ENCODE measurements around the gene KREMEN2.
A peak's percentile ranks its signal among the peaks of the same experiment; 100 is the strongest.
"Not testable (repeated sequence)": the region's sequence is repeated elsewhere in the genome, so short reads cannot be mapped to it uniquely, and the experiment has no call there.

Gene KREMEN2

DNA sequence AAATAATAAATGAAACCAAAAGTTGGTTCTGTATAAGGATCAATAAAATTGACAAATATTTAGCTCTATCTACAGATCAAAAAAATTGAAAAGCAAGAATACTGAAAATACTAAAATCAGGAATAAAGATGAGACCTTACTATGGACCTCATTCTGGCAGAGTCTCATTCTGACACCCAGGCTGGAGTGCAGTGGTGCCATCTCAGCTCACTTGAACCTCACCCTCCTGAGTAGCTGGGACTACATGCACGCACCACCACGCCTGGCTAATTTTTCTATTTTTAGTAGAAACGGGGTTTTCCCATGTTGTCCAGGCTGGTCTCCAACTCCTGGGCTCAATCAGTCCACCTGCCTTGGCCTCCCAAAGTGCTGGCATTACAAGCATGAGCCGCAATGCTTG is 22.0 kb upstream of the KREMEN2 start:
- no peak for DNase-seq

DNA sequence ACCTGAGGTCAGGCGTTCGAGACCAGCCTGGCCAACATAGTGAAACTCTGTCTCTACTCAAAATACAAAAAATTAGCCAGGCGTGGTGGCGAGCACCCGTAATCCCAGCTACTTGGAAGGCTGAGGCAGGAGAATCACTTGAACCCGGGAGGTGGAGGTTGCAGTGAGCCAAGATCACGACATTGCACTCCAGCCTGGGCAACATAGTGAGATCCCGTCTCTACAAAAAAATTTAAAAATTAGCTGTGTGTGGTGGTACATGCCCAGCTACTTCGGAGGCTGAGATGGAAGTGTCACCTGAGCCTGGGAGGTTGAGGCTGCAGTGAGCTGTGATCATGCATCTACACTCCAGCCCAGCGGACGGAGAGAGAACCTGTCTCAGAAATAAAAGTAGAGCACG is 20.4 kb upstream of the KREMEN2 start:
- not testable (repeated sequence) for DNase-seq

DNA sequence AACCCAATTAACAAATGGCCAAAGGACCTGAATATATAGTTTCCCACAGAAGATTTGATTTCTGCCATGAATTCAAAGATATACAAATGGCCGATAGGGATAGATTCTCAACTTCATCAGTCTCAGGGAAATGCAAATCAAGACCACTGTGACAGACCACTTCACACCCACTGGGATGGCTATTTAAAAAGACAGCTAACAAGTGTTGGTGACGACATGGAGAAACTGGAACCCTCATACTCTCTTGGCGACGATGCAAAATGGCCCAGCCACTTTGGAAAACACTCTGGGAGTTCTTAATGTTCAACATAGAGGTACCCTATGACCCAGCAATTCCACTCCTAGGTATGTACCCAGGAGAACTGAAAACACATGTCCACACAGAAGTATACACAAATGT is 17.4 kb upstream of the KREMEN2 start:
- DNase-seq: no peak

DNA sequence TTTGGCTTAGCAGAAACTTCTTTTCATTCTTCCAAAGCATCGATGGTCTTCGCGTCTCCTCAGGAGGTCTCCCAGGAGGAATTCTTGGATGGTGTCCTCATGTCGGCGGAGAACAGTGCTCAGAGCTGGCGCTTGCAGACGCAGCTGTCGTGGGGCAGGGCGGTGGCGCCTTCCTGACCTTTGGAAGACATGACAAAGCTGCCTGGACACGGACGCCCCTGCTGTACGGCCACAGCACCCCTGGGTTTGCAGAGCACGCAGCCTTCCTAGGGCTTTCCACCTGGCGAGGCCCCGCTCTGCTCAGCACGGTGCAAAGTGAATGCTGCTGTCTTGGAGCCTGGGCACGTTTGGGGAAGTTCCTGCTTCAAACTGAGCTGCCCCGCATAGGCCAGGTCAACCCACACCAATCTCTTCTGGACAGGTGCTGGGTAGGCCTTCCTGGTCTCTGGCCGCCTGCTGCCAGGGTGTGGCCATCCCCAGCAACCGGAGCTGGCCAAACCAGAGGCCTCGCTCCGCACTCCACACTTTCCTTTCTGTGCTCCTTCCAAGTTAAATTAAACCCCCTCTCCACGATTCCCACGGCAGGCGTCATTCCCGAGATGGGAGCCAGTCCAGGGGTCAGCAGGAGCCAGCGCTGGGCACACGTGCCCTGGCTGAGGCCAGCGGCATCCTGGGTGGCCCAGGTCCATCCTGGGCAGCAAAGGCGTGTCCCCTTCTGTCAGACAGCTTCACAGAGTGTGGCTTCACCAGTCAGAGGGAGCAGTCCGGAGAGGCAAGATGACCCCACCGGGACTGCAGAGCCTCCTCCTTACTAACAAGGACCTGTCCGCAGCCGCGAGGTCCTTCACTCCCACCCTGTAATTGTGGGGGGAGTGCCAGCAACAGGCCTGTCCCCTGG is 15.0 kb upstream of the KREMEN2 start:
- no peak for DNase-seq

DNA sequence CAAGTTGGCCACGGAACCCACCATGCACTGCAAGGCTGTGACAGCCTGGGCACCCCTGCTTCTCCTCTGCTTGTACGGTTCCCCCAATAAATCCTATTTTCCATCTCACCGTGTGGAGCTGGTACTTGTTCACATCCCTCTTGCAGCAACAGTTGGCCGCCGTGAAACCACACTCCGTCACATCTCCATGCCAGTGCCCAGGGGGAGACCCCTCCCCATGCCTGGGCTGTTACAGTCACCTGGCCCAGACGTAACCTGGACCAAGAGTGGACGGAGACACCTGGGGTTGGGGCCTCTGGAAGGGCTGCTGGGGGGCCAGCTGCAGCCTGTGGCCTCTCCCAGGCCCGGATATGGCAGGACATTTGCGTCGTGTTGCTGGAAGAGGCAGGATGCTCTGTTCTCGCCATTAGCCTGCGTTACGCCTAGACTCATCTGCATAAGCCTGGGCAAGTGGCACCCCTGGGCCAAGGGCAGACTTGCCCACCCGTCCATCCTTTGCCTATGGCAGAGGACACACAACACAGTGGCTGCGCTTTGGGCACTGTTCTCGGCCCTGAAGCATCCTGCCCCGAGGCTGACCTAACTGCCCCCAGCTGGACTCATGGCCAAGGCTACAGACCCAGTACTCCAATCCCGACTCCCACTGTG is 14.2 kb upstream of the KREMEN2 start:
- no peak for DNase-seq

DNA sequence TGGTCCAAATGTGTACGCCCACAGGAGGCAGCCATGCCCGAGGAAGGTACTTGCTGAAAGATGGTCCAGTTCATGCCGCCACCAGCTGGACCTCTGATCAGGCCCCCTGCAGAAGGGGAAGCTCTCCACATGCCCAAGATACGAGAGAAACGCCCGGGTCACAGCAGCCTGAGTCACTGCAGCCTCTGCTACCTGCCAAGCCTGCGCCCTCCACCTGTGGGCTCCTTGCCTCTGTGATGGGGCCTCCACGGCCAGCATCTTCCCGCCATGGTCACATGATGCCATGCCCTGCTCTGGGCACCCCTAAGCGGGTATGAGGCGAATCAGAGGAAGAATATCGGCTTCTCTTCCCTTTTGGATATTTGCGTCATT is 13.7 kb upstream of the KREMEN2 start:
- no peak for DNase-seq

DNA sequence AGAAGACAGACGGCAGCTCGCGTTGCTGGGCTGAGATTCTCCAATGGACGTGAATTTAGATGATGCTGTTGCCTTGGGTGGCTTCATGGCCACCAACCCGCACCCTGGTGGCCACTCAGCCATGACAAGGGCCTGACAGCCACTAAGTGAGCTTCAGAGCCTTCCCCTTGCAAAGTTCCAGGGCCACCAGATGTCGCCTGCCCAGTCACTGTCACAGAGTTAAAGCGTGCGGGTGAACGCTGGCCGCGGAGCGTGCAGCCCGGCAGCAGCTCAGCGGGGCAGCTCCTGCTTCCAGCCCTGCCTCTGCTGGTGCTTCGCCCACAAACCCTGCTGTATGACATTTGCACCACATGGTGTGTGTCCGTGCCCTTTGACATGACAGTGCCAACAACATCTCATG is 13.3 kb upstream of the KREMEN2 start:
- no peak for DNase-seq

DNA sequence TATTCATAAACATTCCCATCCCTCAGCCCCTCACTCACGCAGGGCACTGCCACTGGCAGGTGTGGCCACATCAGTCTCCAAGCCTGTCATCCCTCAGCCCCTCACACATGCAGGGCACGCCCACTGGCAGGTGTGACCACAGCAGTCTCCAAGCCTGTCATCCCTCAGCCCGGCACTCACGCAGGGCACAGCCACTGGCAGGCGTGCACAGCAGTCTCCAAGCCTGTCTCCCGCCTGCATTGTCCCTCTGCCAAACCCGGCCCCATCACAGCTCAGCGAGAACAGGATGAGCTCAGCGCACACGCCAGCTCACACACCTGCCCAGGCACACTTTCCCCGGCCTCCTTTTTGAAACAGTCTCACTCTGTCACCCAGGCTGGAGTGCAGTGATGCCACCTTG is 11.4 kb upstream of the KREMEN2 start:
- peak; percentile 96 for DNase-seq

DNA sequence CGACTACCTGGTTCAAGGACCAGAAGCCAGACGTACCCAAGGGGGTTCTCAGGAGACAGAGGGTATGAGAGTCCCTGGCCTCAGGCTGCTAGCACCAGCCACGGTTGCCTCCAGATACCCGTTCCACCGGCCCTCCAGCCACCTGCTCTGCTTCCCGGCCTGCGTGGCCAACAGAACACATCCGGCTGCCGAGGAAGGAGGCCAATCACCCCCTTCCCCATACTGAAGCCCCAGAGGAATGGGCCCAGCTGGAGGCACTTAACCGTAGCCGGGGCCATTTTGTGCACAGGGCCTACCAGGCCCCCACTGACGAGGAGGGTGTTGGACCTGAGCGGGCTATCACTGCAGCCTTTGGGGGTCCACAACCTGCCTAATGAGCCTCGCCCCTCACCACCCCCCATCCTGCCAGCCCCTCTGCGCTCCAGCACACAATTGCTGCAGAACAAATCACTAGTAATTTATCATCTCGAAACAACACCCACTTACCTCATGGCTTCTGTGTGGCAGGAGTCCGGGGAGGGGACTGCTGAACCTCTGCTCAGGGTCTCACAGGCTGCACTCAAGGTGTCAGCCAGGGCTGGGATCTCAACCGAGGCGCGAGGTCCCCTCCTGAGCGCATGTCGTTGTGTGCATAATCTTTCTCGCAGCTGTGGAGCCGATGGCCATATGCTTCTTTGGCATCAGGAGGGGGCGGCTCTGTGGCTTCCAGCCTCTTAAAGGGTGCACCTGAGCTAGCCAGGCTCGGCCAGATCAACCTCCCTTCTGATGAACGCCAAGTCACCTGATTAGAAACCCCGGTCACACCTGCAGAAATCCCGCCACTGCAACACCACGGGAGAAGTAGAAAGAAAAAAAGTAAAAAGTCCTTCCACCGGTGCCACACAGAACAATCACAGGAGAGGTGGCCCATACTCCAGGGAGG is 10.1 kb upstream of the KREMEN2 start:
- DNase-seq: peak; percentile 90

DNA sequence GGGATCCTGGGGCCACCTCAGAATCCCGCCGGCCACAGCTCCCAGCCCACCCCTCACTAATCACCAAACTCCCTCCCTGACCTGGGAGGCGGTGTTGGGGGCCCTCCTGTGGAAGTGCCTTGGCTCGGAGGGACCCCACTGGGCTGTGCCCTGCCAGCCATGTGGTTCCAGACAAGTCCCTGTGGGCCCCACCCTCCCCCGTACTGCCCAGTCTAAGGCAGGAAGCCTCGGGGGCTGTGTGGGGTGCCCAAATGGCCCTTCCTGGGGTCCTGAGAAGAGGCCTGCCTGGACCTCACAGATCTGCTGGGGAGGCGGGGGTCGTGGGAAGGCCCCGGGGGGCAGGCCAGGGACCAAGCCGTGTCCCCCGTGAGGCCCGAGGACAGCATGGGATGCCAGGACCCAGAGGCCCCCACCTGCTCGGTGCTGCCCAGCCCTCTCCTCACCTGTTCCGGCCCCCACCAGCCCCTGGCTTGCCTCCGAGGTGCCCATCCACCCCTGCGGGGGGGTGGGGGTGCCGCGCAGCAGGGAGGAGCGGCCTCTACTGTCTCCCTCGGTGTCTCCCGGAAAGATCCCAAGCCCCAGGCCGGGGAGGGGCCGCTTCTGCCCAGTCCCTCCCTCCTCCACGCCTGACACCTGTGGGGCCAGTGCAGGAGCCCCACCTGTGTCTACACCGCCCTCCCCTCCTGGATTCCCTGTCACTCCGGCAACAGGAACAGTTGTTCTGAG is 9.3 kb upstream of the KREMEN2 start:
- DNase-seq: no peak

DNA sequence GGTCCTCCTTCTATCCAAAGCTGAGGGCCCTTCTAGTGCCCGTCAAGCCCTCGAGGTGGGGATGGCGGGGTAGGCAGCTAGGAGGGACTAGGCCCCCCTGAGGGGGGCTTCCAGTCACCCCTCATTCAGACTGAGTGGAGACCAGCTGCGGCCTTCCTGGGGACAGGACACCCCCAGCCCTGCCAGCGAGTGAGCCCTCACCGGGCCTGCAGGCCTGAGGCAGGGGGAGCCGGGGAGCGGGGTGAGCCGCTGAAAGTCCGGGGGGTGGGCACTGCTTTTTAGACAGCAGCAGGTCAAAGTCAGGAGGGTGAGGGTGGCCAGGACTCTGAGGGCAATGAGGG is 8.7 kb upstream of the KREMEN2 start:
- no peak for DNase-seq

DNA sequence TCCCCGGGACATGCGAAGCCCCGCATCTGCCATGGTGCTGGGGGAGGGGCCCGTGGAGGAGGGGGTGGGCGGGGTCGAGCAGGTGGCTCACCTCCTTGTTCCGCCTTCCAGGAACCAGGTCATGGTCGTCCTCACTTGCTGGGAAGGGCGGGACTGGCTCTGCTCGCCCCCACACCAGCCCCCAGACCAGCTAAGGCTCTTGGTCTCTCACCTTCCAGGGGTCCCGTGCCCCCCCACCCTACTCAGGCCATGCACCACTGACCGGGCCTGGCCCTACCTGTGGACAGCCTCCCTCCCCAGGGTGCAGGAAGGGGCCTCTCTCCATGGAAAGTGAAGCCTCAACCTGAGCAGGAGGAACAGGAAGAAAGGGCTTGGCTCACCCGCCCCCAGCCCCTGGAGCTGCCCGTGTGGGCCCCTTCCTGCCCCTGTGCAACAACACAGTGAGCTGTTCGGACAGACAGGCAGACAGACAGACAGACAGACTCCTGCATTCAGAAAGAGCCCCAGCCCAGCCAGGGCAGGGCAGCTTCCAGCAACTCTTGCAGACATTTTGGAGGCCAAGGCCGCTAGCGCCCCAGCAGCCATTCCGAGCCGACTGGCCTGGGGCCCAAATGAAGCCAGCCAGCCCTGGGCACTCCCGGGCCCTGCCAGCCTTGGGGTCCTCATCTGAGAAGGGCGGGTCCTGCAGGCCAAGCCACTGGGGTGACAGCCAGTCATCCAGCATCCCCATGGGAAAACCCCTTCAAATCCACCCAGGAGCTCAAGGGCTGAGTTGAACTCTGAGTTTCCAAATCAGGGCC is 8.1 kb upstream of the KREMEN2 start:
- no peak for DNase-seq

DNA sequence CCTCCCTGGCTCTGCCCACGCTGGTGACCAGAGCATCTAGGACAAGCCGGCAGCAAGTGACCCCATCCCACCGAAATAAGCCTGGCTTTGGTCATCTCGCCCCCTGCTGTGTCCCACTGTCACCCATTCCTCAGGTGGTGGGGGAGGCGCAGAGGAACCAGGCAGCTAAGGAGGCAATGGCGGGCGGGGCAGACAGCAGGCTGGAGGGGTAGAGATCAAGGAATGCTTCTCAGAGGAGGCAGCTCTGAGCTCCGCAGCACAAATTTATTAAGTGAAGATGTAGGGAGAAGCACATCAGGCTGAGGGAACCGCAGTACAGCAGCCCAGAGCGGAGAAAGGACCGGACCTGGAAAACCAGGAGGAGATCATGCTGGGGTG is 7.5 kb upstream of the KREMEN2 start:
- no peak for DNase-seq

DNA sequence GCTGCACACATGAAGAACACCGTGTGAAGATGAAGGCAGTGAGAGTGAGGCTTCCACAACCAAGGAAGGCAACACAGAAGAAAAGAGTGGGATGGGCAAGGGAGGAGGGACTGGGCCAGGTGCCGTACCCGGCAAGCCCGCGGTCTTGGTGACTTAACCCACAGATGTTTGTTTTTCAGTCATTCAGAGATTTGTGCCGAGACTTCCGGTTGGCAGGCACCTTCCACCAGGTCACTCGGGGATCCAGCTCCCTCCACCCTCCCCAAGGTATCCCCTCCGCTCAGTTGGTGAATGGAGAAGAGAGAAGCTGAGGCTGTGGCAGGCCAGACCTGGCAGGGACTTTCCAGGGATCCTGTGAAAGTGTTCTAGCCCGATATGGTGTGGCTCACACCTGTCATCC is 4.9 kb upstream of the KREMEN2 start:
- DNase-seq: peak; percentile 86

DNA sequence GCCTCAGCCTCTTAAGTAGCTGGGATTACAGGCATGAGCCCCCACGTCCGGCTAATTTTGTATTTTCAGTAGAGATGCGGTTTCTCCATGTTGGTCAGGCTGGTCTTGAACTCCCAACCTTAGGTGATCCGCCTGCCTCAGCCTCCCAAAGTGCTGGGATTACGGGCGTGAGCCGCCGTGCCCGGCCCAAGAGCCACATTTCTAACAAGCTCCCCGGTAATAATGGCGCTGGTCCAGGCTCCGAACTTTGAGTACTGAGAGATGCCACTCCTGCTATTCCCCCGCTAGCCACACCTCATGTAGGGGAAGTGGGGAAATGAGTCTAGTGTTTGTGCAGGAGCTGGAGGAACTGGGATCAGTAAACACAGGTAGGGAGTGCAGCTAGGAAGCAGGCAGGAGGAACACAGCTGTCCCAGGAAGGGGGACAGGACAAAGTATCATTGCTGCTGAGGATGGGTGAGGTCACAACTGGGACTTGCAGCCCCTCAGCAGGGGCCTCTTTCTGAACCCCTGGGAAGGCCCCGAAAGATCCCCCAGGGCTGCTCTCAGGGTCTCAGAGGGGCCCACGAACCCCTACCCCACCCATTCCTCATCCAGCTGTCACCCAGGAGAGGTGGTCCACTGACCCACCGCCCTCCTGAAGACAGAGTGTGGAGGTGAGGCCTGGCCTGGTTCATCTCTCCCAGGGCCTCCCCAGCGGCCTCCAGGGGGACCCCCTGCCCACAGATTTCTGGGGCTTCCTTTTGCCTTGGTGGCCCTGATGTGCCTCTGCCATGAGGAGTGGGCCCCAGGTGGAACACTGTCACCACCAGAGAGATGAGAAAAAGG is 3.7 kb upstream of the KREMEN2 start:
- DNase-seq: no peak

DNA sequence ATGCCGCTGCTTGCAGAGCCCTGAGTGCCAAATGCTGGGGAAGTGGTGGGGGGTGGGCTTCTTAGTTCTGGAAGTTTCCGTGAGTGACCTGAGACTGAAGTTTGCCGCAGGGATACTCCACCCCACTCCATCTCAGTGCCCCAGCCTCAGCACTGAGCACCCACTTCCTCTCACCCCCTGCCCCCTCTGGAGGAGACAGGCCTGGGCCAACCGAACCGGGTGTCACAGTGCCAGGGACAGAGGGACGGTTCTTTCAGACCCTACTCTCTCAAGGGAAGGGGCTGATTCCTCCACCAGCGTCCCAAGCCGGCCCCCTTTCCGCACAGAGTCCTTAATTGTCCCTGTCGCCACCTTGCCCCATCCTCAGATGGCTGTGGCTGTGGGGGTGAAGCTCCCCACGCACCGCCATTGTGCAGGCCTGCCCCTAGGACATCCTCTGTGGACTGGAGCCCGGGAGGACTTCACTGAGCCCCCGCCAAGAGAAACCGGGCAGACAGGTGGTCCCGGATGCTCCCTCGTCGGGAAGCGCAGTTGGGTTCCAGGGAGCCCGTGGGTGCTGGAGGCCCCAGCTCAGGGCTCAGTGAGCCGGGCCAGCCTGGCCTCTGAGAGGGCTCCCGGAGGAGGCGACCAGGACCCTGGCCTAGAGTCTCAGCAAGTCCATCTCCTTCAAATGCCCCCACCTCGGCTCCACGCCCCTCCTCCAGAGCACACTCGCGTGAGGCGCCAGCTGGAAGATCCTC is 1.6 kb upstream of the KREMEN2 start:
- DNase-seq: no peak

DNA sequence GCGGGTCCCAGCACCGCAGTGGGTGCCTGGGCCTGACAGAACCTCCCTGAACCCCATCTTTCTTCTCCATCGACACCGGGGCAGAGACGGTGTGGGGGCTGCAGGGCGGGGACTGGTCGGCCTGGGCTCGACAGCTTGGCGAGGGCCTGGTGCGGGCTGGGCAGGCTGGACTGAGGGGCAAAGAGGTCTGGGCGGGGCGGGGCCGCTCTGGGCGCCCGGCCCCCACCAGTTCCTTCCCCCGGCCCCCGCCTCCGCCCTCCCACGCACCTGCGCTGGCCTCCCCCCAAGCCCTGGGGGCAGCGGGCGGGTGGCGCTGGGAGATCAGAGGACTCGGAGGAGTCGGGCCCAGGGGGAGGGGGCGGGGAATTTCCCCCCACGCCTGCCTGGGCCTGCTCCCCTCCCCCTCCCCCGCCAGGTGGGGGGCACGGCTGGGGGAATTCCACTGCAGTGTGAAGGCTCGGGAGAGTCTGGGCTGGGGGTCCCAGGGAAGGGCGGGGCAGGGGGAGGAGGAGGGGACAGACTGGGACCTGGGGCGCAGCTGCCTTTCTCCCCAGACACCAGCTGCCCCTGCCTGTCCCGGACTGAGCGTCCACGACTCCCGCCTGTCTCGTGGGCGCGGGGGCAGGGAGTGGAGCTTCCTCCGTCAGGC is 877 bp upstream of the KREMEN2 start:
- peak; percentile 77 for DNase-seq

DNA sequence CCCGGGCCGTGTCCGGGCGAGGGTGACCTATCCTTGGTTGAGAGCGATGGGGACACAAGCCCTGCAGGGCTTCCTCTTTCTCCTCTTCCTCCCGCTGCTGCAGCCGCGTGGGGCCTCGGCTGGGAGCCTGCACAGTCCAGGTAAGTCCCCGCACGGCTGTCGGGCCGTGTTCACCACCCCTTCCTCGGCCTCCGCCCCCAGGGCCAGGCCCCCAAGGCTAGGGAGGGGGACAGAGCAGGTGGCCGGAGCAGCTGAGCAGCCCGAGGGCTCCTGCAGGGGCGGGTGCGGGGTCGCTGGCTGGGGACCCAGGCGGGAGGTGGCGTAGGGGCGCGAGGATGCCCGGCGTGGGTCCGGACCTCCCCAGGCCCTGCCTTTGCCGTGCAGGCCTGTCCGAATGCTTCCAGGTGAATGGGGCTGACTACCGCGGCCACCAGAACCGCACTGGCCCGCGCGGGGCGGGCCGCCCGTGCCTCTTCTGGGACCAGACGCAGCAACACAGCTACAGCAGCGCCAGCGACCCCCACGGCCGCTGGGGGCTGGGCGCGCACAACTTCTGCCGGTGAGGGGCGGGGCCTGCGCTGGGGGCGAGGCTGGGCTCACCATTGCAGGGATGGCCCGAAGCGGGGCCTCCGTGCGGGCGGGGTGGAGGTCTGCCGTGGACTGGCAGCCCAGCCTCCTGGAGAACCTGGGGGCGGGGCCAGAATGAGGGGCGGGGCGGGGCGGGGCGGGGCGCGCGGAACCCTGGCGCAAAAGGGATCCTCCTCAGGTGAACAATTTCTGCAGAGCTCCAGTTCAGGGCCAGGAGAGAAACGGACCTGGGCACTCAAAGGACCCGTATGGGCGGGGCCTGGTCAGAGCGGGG is 631 bp downstream of the KREMEN2 start:
- DNase-seq: peak; percentile 98

All from RPMI8226 (cell line).